ENCODE measurements around the gene FRAS1.

FRAS1 gene

GRCh38 chr4:78057600-78058550 is 752 bp downstream of the FRAS1 start:
- no peak for TF ChIP-seq CTCF (IDR thresholded peaks at IDR 0.05)
- peak; percentile 59 for DNase-seq
- Mint-ChIP-seq H3K9me3 (no peaks in the 10 kb centered on the region), H3K36me3 (ENCODE audit: low read depth) (no peaks in the 10 kb centered on the region), H3K27me3 (ENCODE audit: low read depth, poor library complexity) (no peaks in the 10 kb centered on the region), H3K4me3 (peak overlapping the region; percentile 98), H3K27ac (peak overlapping the region; percentile 55), H3K4me1 (peaks cover 41% of the 10 kb centered on the region)

- Mint-ChIP-seq H3K4me3 (peak overlapping the region; percentile 98), H3K27ac (peak overlapping the region; percentile 74), H3K27me3 (ENCODE audit: low read depth, poor library complexity) (no peaks in the 10 kb centered on the region), H3K4me1 (peaks cover 33% of the 10 kb centered on the region), H3K36me3 (ENCODE audit: low read depth) (no peaks in the 10 kb centered on the region), H3K9me3 (no peaks in the 10 kb centered on the region)
- DNase-seq: peak; percentile 67
- TF ChIP-seq CTCF (IDR thresholded peaks at IDR 0.05): no peak
Measured at GRCh38 chr4:78058591-78059523, 1.7 kb downstream of the FRAS1 start.

GRCh38 chr4:78059524-78059889 is 2.4 kb downstream of the FRAS1 start:
- no peaks in the 10 kb centered on the region for H3K9me3 Mint-ChIP-seq

GRCh38 chr4:78059938-78060337 is 2.8 kb downstream of the FRAS1 start:
- no peak overlapping the region for H3K27ac Mint-ChIP-seq
- no peak for DNase-seq
- no peaks in the 10 kb centered on the region for H3K36me3 Mint-ChIP-seq (ENCODE audit: low read depth)
- no peaks in the 10 kb centered on the region for H3K9me3 Mint-ChIP-seq
- TF ChIP-seq CTCF (IDR thresholded peaks at IDR 0.05): no peak
- no peaks in the 10 kb centered on the region for H3K27me3 Mint-ChIP-seq (ENCODE audit: low read depth, poor library complexity)
- H3K4me3 Mint-ChIP-seq: peak overlapping the region; percentile 98
- peaks cover 27% of the 10 kb centered on the region for H3K4me1 Mint-ChIP-seq

More at GRCh38 chr4:78059524-78059889, 2.4 kb downstream of the FRAS1 start:
- Mint-ChIP-seq H3K27ac (peak overlapping the region; percentile 74), H3K4me3 (peak overlapping the region; percentile 98), H3K27me3 (ENCODE audit: low read depth, poor library complexity) (no peaks in the 10 kb centered on the region), H3K36me3 (ENCODE audit: low read depth) (no peaks in the 10 kb centered on the region), H3K4me1 (peaks cover 27% of the 10 kb centered on the region)
- DNase-seq: peak; percentile 62
- TF ChIP-seq CTCF (IDR thresholded peaks at IDR 0.05): peak; percentile 44

GRCh38 chr4:78061939-78062570 is 4.9 kb downstream of the FRAS1 start:
- no peaks in the 10 kb centered on the region for H3K27me3 Mint-ChIP-seq (ENCODE audit: low read depth, poor library complexity)
- no peak for DNase-seq
- TF ChIP-seq CTCF (IDR thresholded peaks at IDR 0.05): no peak
- peaks cover 6% of the 10 kb centered on the region for H3K36me3 Mint-ChIP-seq (ENCODE audit: low read depth)
- no peaks in the 10 kb centered on the region for H3K9me3 Mint-ChIP-seq
- H3K4me3 Mint-ChIP-seq: no peak overlapping the region
- H3K4me1 Mint-ChIP-seq: peaks cover 17% of the 10 kb centered on the region
- H3K27ac Mint-ChIP-seq: no peak overlapping the region
